OCI-LY3 (cell line): ENCODE measurements around the gene BCCIP.

ENCODE experiments used
- EZH2phosphoT487 ChIP-seq: fragments of 200-600 bp; shearing (Covaris generic); IDR thresholded peaks from 2 replicates; pipeline ENCODE4 v1.6.1; 2018; ENCODE audit warnings: antibody characterized with exemption, mixed run types, low read depth
- TF ChIP-seq, protein P1 (sequence below): fragments of 200-600, 300-600 bp; sonication (generic); IDR thresholded peaks from 2 replicates; pipeline ENCODE4 v1.5.1; 2014; ENCODE audit warnings: antibody characterized with exemption, low read length, low read depth

DNA sequence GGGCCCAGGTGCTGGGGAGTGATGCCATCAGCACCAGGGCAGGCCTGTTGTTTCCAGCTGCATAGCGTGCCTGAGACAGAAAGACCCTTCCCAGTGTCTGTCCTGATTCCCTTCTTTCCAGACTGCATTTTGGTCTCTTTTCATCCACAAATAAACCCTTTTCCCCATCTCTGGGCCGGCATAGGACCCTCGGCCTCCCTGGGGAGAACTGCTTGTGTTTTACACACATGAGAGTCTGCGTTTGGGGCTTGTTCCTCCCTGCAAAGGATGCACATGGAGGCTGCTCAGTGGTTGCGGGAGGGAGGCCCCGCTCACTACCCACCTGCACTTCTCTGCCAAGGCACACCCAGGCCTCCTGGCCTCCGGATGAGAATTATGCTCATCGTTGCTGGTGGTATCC is 42.0 kb upstream of the BCCIP start:
- TF ChIP-seq EZH2phosphoT487 = no peak
- TF ChIP-seq, protein P1, sequence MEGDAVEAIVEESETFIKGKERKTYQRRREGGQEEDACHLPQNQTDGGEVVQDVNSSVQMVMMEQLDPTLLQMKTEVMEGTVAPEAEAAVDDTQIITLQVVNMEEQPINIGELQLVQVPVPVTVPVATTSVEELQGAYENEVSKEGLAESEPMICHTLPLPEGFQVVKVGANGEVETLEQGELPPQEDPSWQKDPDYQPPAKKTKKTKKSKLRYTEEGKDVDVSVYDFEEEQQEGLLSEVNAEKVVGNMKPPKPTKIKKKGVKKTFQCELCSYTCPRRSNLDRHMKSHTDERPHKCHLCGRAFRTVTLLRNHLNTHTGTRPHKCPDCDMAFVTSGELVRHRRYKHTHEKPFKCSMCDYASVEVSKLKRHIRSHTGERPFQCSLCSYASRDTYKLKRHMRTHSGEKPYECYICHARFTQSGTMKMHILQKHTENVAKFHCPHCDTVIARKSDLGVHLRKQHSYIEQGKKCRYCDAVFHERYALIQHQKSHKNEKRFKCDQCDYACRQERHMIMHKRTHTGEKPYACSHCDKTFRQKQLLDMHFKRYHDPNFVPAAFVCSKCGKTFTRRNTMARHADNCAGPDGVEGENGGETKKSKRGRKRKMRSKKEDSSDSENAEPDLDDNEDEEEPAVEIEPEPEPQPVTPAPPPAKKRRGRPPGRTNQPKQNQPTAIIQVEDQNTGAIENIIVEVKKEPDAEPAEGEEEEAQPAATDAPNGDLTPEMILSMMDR = no peak
